Osteocyte (in vitro differentiated cells): Measurements from ENCODE around the gene ZNF135. TPM values are rescaled to one million over a fixed set of nuclear protein-coding genes. Genes with fewer than 3 reads are reported as not detected.
A peak's percentile ranks its signal among the peaks of the same experiment; 100 is the strongest.

Source experiments
- DNase-seq: peaks from one replicate; pipeline ENCODE4 v3.0.0; 2021; ENCODE audit warnings: mixed read lengths; ENCODE audit not compliant: unreplicated experiment; ENCODE audit errors: extremely low spot score
- H3K27ac Mint-ChIP-seq: one replicate; pipeline ENCODE4 v1.8.0; 2021; ENCODE audit warnings: mild to moderate bottlenecking, mixed read lengths; ENCODE audit not compliant: unreplicated experiment
- H3K27me3 Mint-ChIP-seq: one replicate; pipeline ENCODE4 v1.8.0; 2021; ENCODE audit warnings: mixed read lengths; ENCODE audit not compliant: unreplicated experiment
- H3K36me3 Mint-ChIP-seq: one replicate; pipeline ENCODE4 v1.8.0; 2021; ENCODE audit warnings: mixed read lengths; ENCODE audit not compliant: unreplicated experiment
- H3K4me1 Mint-ChIP-seq: one replicate; pipeline ENCODE4 v1.8.0; 2021; ENCODE audit warnings: mixed read lengths; ENCODE audit not compliant: unreplicated experiment
- H3K4me3 Mint-ChIP-seq: one replicate; pipeline ENCODE4 v1.8.0; 2021; ENCODE audit warnings: mild to moderate bottlenecking, moderate library complexity, mixed read lengths; ENCODE audit not compliant: unreplicated experiment
- H3K9me3 Mint-ChIP-seq: one replicate; pipeline ENCODE4 v1.8.0; 2021; ENCODE audit warnings: mixed read lengths; ENCODE audit not compliant: unreplicated experiment
- CTCF ChIP-seq: fragments of 200-600 bp; sonication (generic); IDR thresholded peaks from 2 replicates; pipeline ENCODE4 v1.5.0; 2021; ENCODE audit warnings: antibody characterized with exemption, mild to moderate bottlenecking, moderate library complexity
- long read RNA-seq: library from polyadenylated mRNA; unstranded; transcript quantifications from one replicate; pipeline ENCODE4 v2.0.0, GENCODE V29; 2021
- total RNA-seq: library from RNA; stranded (reverse); gene quantifications from 2 replicates; pipeline ENCODE4 v1.2.1, GENCODE V29; 2021

The ZNF135 gene
- 5.5 and 5.9 TPM in 2 replicates for total RNA-seq
- long read RNA-seq, partial matches to known transcripts = 15 of 35 reads
- long read RNA-seq, other reads (novel, unspliced or antisense) = 12 of 35 reads

- Mint-ChIP-seq H3K9me3 (peaks cover 27% of the 10 kb centered on the region), H3K4me3 (peak within 1 kb of the TSS; percentile 78), H3K27ac (peak within 1 kb of the TSS; percentile 91), H3K27me3 (no peaks in the 10 kb centered on the region), H3K36me3 (peaks cover 16% of the 10 kb centered on the region), H3K4me1 (peaks cover 7% of the 10 kb centered on the region)
- peak; percentile 89 for DNase-seq
- no peak for TF ChIP-seq CTCF
Observed at GRCh38 chr19:58059003-58059670, at the start of gene ZNF135. ZNF135 (plus strand) TSS chr19:58059282; CDS start chr19:58060003, 721 bp downstream.

GRCh38 chr19:58009301-58009665 lies 49.8 kb upstream of the ZNF135 start:
- Mint-ChIP-seq H3K27me3 (no peaks in the 10 kb centered on the region), H3K4me1 (no peaks in the 10 kb centered on the region), H3K4me3 (no peak overlapping the region), H3K27ac (no peak overlapping the region), H3K9me3 (peaks cover 56% of the 10 kb centered on the region), H3K36me3 (peaks cover 61% of the 10 kb centered on the region)
- no peak for DNase-seq
- TF ChIP-seq CTCF = no peak

GRCh38 chr19:58009666-58010301 lies 49.3 kb upstream of the ZNF135 start:
- peaks cover 56% of the 10 kb centered on the region for H3K36me3 Mint-ChIP-seq
- H3K4me1 Mint-ChIP-seq = no peaks in the 10 kb centered on the region
- TF ChIP-seq CTCF = no peak
- H3K9me3 Mint-ChIP-seq = peaks cover 51% of the 10 kb centered on the region
- DNase-seq = no peak
- H3K4me3 Mint-ChIP-seq = no peak overlapping the region
- no peaks in the 10 kb centered on the region for H3K27me3 Mint-ChIP-seq
- H3K27ac Mint-ChIP-seq = no peak overlapping the region

- no peak for DNase-seq
- TF ChIP-seq CTCF = no peak
- Mint-ChIP-seq H3K27me3 (no peaks in the 10 kb centered on the region), H3K4me3 (no peak overlapping the region), H3K27ac (no peak overlapping the region), H3K9me3 (peaks cover 43% of the 10 kb centered on the region), H3K4me1 (no peaks in the 10 kb centered on the region), H3K36me3 (peaks cover 49% of the 10 kb centered on the region)
Observed at GRCh38 chr19:58010507-58010906, 48.6 kb upstream of the ZNF135 start.

- H3K9me3 Mint-ChIP-seq = peaks cover 28% of the 10 kb centered on the region
- TF ChIP-seq CTCF = no peak
- H3K4me3 Mint-ChIP-seq = no peak overlapping the region
- peaks cover 23% of the 10 kb centered on the region for H3K36me3 Mint-ChIP-seq
- no peak for DNase-seq
- no peaks in the 10 kb centered on the region for H3K27me3 Mint-ChIP-seq
- H3K27ac Mint-ChIP-seq = no peak overlapping the region
- H3K4me1 Mint-ChIP-seq = no peaks in the 10 kb centered on the region
Observed at GRCh38 chr19:58014141-58014540, 44.9 kb upstream of the ZNF135 start.
